ENCODE data around the gene AKT1S1. TPM values are rescaled to one million over a fixed set of nuclear protein-coding genes. Genes with fewer than 3 reads are reported as not detected.

AKT1S1 gene
- total and polyA plus RNA-seq, 2 of the 13 experiments (the other 11 are each of a cell fraction or from before 2014, with no cell fraction given) = 13.5 to 27.8 TPM

DNA sequence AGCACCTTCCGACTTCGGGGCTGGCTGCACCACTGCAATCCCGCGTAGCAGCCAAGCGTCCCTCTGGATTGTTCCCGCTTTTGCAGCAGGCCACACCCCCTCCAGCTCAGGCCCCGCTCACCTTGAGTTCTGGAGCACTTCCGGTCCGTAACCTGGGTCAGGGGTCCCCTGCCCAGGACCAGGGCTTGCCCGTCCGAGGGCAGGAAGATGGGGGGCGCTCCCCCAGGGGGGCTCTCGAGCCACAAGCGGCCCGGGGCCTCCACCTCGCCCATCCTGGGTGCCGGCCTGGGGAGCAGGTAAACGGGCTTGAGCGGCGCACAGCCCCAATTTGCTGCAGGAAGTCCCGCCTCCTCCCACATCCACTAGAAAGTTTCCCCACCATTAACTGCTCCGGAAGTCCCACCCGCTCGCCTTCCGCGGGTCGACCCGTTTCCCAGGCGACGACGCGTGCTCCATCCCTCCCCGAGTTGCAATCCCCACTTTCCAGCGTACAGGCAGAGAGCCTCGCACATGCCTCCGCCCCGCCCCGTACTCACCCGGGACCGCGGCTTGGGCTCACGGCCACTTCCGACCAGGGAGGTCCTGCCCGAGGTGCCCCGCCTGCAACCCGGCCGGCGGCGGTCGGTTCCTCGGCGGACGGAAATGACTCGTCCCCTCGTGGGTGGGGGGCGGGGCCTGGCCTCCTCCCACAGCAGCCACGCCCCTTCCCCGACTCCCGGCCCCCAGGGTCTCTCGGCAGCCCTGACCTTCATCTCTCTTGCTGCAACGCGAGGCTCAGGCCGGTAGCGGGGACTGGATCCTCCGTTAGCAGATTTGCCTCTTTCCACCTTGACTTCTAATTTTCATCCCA lies 10.0 kb downstream of the AKT1S1 start, which contains the start of gene PNKP (continued):
- TF ChIP-seq, protein P1, sequence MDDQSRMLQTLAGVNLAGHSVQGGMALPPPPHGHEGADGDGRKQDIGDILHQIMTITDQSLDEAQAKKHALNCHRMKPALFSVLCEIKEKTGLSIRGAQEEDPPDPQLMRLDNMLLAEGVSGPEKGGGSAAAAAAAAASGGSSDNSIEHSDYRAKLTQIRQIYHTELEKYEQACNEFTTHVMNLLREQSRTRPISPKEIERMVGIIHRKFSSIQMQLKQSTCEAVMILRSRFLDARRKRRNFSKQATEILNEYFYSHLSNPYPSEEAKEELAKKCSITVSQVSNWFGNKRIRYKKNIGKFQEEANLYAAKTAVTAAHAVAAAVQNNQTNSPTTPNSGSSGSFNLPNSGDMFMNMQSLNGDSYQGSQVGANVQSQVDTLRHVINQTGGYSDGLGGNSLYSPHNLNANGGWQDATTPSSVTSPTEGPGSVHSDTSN (CRISPR knock-in tag; IDR thresholded peaks at IDR 0.05; ENCODE audit: borderline replicate concordance) = no peak
- TF ChIP-seq MAFK (conservative IDR thresholded peaks at IDR 0.05 in 1 of 2, IDR thresholded peaks at IDR 0.05 in 1 of 2; ENCODE audit: low read length in 2 of 2) (no peak), PHB2 (IDR thresholded peaks at IDR 0.05; ENCODE audit: partially characterized antibody) (no peak), KLF15 (CRISPR knock-in tag; IDR thresholded peaks at IDR 0.05; ENCODE audit: borderline replicate concordance) (0 out of 2 replicates have a peak, but pooled peaks have one; percentile 19), SALL2 (CRISPR knock-in tag; IDR thresholded peaks at IDR 0.05) (no peak), ZNF782 (CRISPR knock-in tag; IDR thresholded peaks at IDR 0.05; ENCODE audit: borderline replicate concordance) (peak; percentile 45; the same call in 1 of the 2 replicates), SOX5 (CRISPR knock-in tag; IDR thresholded peaks at IDR 0.05; ENCODE audit: borderline replicate concordance) (no peak; the same call in 1 of the 2 replicates), MED8 (CRISPR knock-in tag; IDR thresholded peaks at IDR 0.05; ENCODE audit: insufficient replicate concordance) (peak; percentile 89), TEAD2 (CRISPR knock-in tag; IDR thresholded peaks at IDR 0.05) (no peak), ZNF841 (CRISPR knock-in tag; IDR thresholded peaks at IDR 0.05; ENCODE audit: borderline replicate concordance) (no peak), NKX3-1 (CRISPR knock-in tag; IDR thresholded peaks at IDR 0.05) (no peak), MAF1 (CRISPR knock-in tag; IDR thresholded peaks at IDR 0.05; ENCODE audit: borderline replicate concordance) (0 out of 2 replicates have a peak, but pooled peaks have one; percentile 27), JUND (CRISPR knock-in tag; IDR thresholded peaks at IDR 0.05) (no peak), U2AF1 (optimal IDR thresholded peaks at IDR 0.05; ENCODE audit: low read depth, low read length) (no peak), ATRX (CRISPR knock-in tag; IDR thresholded peaks at IDR 0.05; ENCODE audit: borderline replicate concordance) (no peak), JUNB (CRISPR knock-in tag; IDR thresholded peaks at IDR 0.05; ENCODE audit: borderline replicate concordance) (no peak; the same call in 1 of the 2 replicates), KDM3A (CRISPR knock-in tag; IDR thresholded peaks at IDR 0.05; ENCODE audit: low read depth) (peak; percentile 63; the same call in 1 of the 2 replicates)
- TF ChIP-seq, protein P2, sequence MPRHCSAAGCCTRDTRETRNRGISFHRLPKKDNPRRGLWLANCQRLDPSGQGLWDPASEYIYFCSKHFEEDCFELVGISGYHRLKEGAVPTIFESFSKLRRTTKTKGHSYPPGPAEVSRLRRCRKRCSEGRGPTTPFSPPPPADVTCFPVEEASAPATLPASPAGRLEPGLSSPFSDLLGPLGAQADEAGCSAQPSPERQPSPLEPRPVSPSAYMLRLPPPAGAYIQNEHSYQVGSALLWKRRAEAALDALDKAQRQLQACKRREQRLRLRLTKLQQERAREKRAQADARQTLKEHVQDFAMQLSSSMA (CRISPR knock-in tag; IDR thresholded peaks at IDR 0.05) = peak; percentile 93
- TF ChIP-seq, protein P3, sequence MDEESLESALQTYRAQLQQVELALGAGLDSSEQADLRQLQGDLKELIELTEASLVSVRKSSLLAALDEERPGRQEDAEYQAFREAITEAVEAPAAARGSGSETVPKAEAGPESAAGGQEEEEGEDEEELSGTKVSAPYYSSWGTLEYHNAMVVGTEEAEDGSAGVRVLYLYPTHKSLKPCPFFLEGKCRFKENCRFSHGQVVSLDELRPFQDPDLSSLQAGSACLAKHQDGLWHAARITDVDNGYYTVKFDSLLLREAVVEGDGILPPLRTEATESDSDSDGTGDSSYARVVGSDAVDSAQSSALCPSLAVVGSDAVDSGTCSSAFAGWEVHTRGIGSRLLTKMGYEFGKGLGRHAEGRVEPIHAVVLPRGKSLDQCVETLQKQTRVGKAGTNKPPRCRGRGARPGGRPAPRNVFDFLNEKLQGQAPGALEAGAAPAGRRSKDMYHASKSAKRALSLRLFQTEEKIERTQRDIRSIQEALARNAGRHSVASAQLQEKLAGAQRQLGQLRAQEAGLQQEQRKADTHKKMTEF (CRISPR knock-in tag; IDR thresholded peaks at IDR 0.05) = peak; percentile 92
- TF ChIP-seq, protein P4, sequence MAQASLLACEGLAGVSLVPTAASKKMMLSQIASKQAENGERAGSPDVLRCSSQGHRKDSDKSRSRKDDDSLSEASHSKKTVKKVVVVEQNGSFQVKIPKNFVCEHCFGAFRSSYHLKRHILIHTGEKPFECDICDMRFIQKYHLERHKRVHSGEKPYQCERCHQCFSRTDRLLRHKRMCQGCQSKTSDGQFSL (CRISPR knock-in tag; IDR thresholded peaks at IDR 0.05) = 0 out of 2 replicates have a peak, but pooled peaks have one; percentile 45
- TF ChIP-seq, protein P5, sequence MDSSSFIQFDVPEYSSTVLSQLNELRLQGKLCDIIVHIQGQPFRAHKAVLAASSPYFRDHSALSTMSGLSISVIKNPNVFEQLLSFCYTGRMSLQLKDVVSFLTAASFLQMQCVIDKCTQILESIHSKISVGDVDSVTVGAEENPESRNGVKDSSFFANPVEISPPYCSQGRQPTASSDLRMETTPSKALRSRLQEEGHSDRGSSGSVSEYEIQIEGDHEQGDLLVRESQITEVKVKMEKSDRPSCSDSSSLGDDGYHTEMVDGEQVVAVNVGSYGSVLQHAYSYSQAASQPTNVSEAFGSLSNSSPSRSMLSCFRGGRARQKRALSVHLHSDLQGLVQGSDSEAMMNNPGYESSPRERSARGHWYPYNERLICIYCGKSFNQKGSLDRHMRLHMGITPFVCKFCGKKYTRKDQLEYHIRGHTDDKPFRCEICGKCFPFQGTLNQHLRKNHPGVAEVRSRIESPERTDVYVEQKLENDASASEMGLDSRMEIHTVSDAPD (CRISPR knock-in tag; IDR thresholded peaks at IDR 0.05) = no peak
